Measurements from ENCODE around the gene MLN. TPM values are rescaled to one million over a fixed set of nuclear protein-coding genes. Genes with fewer than 3 reads are reported as not detected.

MLN gene
- total RNA-seq, 1 experiment from 2014 or later, result not detected

- H3K4me1 ChIP-seq (ENCODE audit: insufficient read depth, low read length), result peaks cover 8% of the 10 kb centered on the region
- H3K4me1 Mint-ChIP-seq, result peaks cover 79 to 82% of the 10 kb centered on the region in 2 experiments
- no peaks in the 10 kb centered on the region for H4K20me1 ChIP-seq (ENCODE audit: control insufficient read depth, insufficient read depth, insufficient read length)
These were observed 10.8 kb downstream of the MLN start for GRCh38 chr6:33792981-33793380.

More at GRCh38 chr6:33792981-33793380, 10.8 kb downstream of the MLN start:
- no peaks in the 10 kb centered on the region; a peak in 1 of 7 replicates for H3K36me3 Mint-ChIP-seq (ENCODE audit: insufficient read depth in 1 of 3, low read depth in 3 of 3)
- Histone ChIP-seq H3K9me3 (ENCODE audit: control insufficient read depth, low read depth, low read length) (no peaks in the 10 kb centered on the region), H2BK20ac (ENCODE audit: low read depth, low read length, poor library complexity, severe bottlenecking) (no peak overlapping the region), H3K27me3 (ENCODE audit: insufficient read depth, low read length) (no peaks in the 10 kb centered on the region), H4K8ac (replicated peaks; ENCODE audit: insufficient read length, low read depth, low read length) (no peak overlapping the region), H3K18ac (ENCODE audit: insufficient read length, low read depth, low read length) (no peak overlapping the region), H2BK12ac (ENCODE audit: insufficient read length, low read depth, low read length) (no peak overlapping the region), H2BK120ac (ENCODE audit: low read depth, low read length, poor library complexity, severe bottlenecking) (no peak overlapping the region), H3T11ph (ENCODE audit: low read length) (no peak overlapping the region), H3K4ac (ENCODE audit: low read depth, low read length) (no peak overlapping the region), H3K14ac (ENCODE audit: insufficient read depth, low read length) (no peak overlapping the region), H3K9ac (ENCODE audit: extremely low read depth, insufficient read length, low read length) (no peak overlapping the region), H2BK5ac (ENCODE audit: insufficient read length, low read length) (no peak overlapping the region), H2AK5ac (ENCODE audit: insufficient read length, low read length) (no peak overlapping the region), H4K5ac (ENCODE audit: insufficient read length, low read depth, low read length) (no peak overlapping the region), H3K79me1 (ENCODE audit: insufficient read depth, low read depth, low read length, poor library complexity, severe bottlenecking) (no peaks in the 10 kb centered on the region), H2AFZ (ENCODE audit: low read length) (no peak overlapping the region), H3K79me2 (ENCODE audit: insufficient read depth, low read length) (no peaks in the 10 kb centered on the region), H4K91ac (ENCODE audit: insufficient read length, low read depth, low read length) (no peak overlapping the region), H3K23me2 (ENCODE audit: insufficient read length, low read depth, low read length, poor library complexity, severe bottlenecking) (peaks cover 4% of the 10 kb centered on the region), H3K56ac (ENCODE audit: insufficient read length, low read depth, low read length) (no peak overlapping the region), H3K4me2 (ENCODE audit: insufficient read depth, insufficient read length, low read length) (no peak overlapping the region), H3K23ac (ENCODE audit: insufficient read length, low read depth, low read length) (no peak overlapping the region), H2BK15ac (ENCODE audit: low read depth, low read length) (no peak overlapping the region), H3K27ac (ENCODE audit: insufficient read length, low read depth, low read length) (no peak overlapping the region)
- no peaks in the 10 kb centered on the region; the same call in 1 of the 2 replicates for H3K27me3 Mint-ChIP-seq (ENCODE audit: low read depth)
- no peak for DNase-seq
- H3K9me3 Mint-ChIP-seq, result no peaks in the 10 kb centered on the region
- no peak for TF ChIP-seq CTCF (conservative IDR thresholded peaks at IDR 0.05)
- WGBS (ENCODE audit: extremely low coverage, insufficient read length, low lambda C conversion rate), result no CpG with 5 or more reads among the region's 10 CpGs
- H3K4me3 Mint-ChIP-seq, result no peak overlapping the region
- H3K27ac Mint-ChIP-seq, result no peak overlapping the region

All from H9 (cell line).